ENCODE results near the gene MOGAT2. TPM values are rescaled to one million over a fixed set of nuclear protein-coding genes. Genes with fewer than 3 reads are reported as not detected.

Gene MOGAT2
- total RNA-seq, 1 experiment from 2014 or later = not detected

DNA sequence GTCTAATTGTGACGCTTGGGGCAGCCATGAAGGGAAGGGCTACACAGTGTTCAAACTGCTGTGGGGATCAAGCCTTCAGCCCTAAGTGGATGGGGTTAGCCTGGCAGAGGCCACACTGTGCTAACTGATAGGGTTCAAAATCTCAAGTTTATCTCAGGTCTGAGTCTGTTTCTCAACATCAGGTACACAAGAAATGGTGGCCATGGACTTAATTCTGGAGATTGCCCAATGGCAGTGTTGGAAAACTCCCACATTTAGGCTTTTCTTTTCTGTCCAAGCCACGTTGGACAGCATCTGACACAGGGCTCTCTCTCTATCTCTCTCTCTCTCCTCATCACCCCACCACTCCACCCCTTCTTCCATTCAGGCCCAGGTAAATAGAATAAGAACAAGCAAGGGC lies 40.0 kb downstream of the MOGAT2 start:
- no peaks in the 10 kb centered on the region for H3K79me2 ChIP-seq (ENCODE audit: low read length)
- H3K9me2 ChIP-seq (replicated peaks; ENCODE audit: low read length) = no peaks in the 10 kb centered on the region
- intact Hi-C loops (cut with micrococcal nuclease) = no loop called here
- CTCF ChIA-PET = no interaction called here
- no peak overlapping the region for H2AFZ ChIP-seq (ENCODE audit: low read length)
- no peak overlapping the region for H3K4me3 ChIP-seq (ENCODE audit: low read length)
- TF ChIP-seq EZH2 (IDR thresholded peaks at IDR 0.05; ENCODE audit: low read length, unreplicated experiment) (no peak), EZH2phosphoT487 (IDR thresholded peaks at IDR 0.05; ENCODE audit: borderline replicate concordance, low read length) (no peak)
- TF ChIP-seq, protein P1, sequence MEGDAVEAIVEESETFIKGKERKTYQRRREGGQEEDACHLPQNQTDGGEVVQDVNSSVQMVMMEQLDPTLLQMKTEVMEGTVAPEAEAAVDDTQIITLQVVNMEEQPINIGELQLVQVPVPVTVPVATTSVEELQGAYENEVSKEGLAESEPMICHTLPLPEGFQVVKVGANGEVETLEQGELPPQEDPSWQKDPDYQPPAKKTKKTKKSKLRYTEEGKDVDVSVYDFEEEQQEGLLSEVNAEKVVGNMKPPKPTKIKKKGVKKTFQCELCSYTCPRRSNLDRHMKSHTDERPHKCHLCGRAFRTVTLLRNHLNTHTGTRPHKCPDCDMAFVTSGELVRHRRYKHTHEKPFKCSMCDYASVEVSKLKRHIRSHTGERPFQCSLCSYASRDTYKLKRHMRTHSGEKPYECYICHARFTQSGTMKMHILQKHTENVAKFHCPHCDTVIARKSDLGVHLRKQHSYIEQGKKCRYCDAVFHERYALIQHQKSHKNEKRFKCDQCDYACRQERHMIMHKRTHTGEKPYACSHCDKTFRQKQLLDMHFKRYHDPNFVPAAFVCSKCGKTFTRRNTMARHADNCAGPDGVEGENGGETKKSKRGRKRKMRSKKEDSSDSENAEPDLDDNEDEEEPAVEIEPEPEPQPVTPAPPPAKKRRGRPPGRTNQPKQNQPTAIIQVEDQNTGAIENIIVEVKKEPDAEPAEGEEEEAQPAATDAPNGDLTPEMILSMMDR (conservative IDR thresholded peaks at IDR 0.05; ENCODE audit: low read depth, low read length) = no peak
- no peak for DNase-seq
- no peaks in the 10 kb centered on the region for H4K20me1 ChIP-seq (ENCODE audit: low read length)
- POLR2A ChIA-PET (ENCODE audit: unreplicated experiment) = no interaction called here
- peaks cover 20% of the 10 kb centered on the region for H3K4me1 ChIP-seq (ENCODE audit: insufficient read depth, low read length)
- H3K9ac ChIP-seq (ENCODE audit: low read length) = no peak overlapping the region
- no peak overlapping the region for H3K27ac ChIP-seq (ENCODE audit: low read length)
- H3K9me3 ChIP-seq (ENCODE audit: low read length) = no peaks in the 10 kb centered on the region
- no peaks in the 10 kb centered on the region for H3K27me3 ChIP-seq (ENCODE audit: low read length)
- ATAC-seq = no peak
- no peaks in the 10 kb centered on the region for H3F3A ChIP-seq (ENCODE audit: low read length, unreplicated experiment)
- no TSS peak for BruUV-seq (replicated peaks)
- no peak overlapping the region for H3K4me2 ChIP-seq (ENCODE audit: low read length)
- no peaks in the 10 kb centered on the region for H3K36me3 ChIP-seq (ENCODE audit: low read depth, low read length)

DNA sequence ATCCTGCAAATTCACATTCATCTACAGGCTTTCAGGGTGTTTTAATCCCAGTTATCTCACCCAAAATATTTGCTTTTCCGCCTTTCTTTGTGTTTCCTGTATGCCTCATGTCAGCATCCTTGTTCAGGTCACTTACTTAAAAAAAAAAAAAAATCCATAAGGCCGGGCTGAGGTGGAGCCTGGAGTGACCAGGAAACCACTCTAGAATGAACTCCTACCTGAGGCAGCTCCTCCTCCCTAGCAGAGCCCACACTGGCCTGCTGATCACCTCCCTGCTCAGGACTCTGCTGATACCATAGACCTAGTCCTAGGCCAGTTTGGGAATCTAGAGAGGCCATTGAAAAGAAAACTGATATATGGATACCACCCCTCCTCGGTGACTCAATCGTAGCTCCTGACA lies 42.2 kb downstream of the MOGAT2 start:
- CTCF ChIA-PET = no interaction called here
- intact Hi-C loops (cut with micrococcal nuclease) = no loop called here
- ATAC-seq (no peak), DNase-seq (no peak)
- peaks cover 20% of the 10 kb centered on the region for H3K4me1 ChIP-seq (ENCODE audit: insufficient read depth, low read length)
- H3K9me2 ChIP-seq (replicated peaks; ENCODE audit: low read length) = no peaks in the 10 kb centered on the region
- H3K9me3 ChIP-seq (ENCODE audit: low read length) = no peaks in the 10 kb centered on the region
- no peaks in the 10 kb centered on the region for H4K20me1 ChIP-seq (ENCODE audit: low read length)
- H3K27ac ChIP-seq (ENCODE audit: low read length) = no peak overlapping the region
- H3F3A ChIP-seq (ENCODE audit: low read length, unreplicated experiment) = no peaks in the 10 kb centered on the region
- no peak overlapping the region for H3K4me3 ChIP-seq (ENCODE audit: low read length)
- no peak overlapping the region for H3K9ac ChIP-seq (ENCODE audit: low read length)
- no peak overlapping the region for H2AFZ ChIP-seq (ENCODE audit: low read length)
- H3K4me2 ChIP-seq (ENCODE audit: low read length) = no peak overlapping the region
- TF ChIP-seq, protein P1 (conservative IDR thresholded peaks at IDR 0.05; ENCODE audit: low read depth, low read length) = no peak
- TF ChIP-seq EZH2 (IDR thresholded peaks at IDR 0.05; ENCODE audit: low read length, unreplicated experiment) (no peak), EZH2phosphoT487 (IDR thresholded peaks at IDR 0.05; ENCODE audit: borderline replicate concordance, low read length) (no peak)
- POLR2A ChIA-PET (ENCODE audit: unreplicated experiment) = no interaction called here
- H3K79me2 ChIP-seq (ENCODE audit: low read length) = no peaks in the 10 kb centered on the region
- BruUV-seq (replicated peaks) = no TSS peak
- no peaks in the 10 kb centered on the region for H3K27me3 ChIP-seq (ENCODE audit: low read length)
- no peaks in the 10 kb centered on the region for H3K36me3 ChIP-seq (ENCODE audit: low read depth, low read length)

- DNase-seq = no peak
- peak overlapping the region; percentile 40; the same call in 1 of the 2 replicates for H3K27ac ChIP-seq (ENCODE audit: low read length)
- no peak overlapping the region for H3K4me2 ChIP-seq (ENCODE audit: low read length)
- no peak overlapping the region for H2AFZ ChIP-seq (ENCODE audit: low read length)
- TF ChIP-seq EZH2phosphoT487 (IDR thresholded peaks at IDR 0.05; ENCODE audit: borderline replicate concordance, low read length) (no peak), EZH2 (IDR thresholded peaks at IDR 0.05; ENCODE audit: low read length, unreplicated experiment) (no peak)
- TF ChIP-seq, protein P1 (conservative IDR thresholded peaks at IDR 0.05; ENCODE audit: low read depth, low read length) = no peak
- H3K79me2 ChIP-seq (ENCODE audit: low read length) = no peaks in the 10 kb centered on the region
- no peaks in the 10 kb centered on the region for H4K20me1 ChIP-seq (ENCODE audit: low read length)
- intact Hi-C loops (cut with micrococcal nuclease) = no loop called here
- no TSS peak for BruUV-seq (replicated peaks)
- H3K27me3 ChIP-seq (ENCODE audit: low read length) = no peaks in the 10 kb centered on the region
- H3K4me3 ChIP-seq (ENCODE audit: low read length) = no peak overlapping the region
- no peaks in the 10 kb centered on the region for H3K36me3 ChIP-seq (ENCODE audit: low read depth, low read length)
- peaks cover 20% of the 10 kb centered on the region for H3K4me1 ChIP-seq (ENCODE audit: insufficient read depth, low read length)
- H3K9me3 ChIP-seq (ENCODE audit: low read length) = no peaks in the 10 kb centered on the region
- ChIA-PET CTCF (no interaction called here), POLR2A (ENCODE audit: unreplicated experiment) (no interaction called here)
- no peak for ATAC-seq
- H3K9me2 ChIP-seq (replicated peaks; ENCODE audit: low read length) = no peaks in the 10 kb centered on the region
- H3F3A ChIP-seq (ENCODE audit: low read length, unreplicated experiment) = no peaks in the 10 kb centered on the region
- no peak overlapping the region for H3K9ac ChIP-seq (ENCODE audit: low read length)
Observed at GRCh38 chr11:75760243-75760642, 42.6 kb downstream of the MOGAT2 start.
